ENCODE data around the gene ZNF316. TPM values are rescaled to one million over a fixed set of nuclear protein-coding genes. Genes with fewer than 3 reads are reported as not detected.
A peak's percentile ranks its signal among the peaks of the same experiment; 100 is the strongest.

The ZNF316 gene
- total RNA-seq, 1 donor from 2014 or later, result 46.8 TPM

- no peak for TF ChIP-seq CTCF (IDR thresholded peaks at IDR 0.05)
- no peak for ATAC-seq
- H3K9me3 ChIP-seq, result no peaks in the 10 kb centered on the region
- H3K27me3 ChIP-seq, result no peaks in the 10 kb centered on the region
- DNase-seq, result peak; percentile 52
- no peak overlapping the region for H3K27ac ChIP-seq
- no peak overlapping the region for H3K4me3 ChIP-seq
- H3K4me1 ChIP-seq, result no peaks in the 10 kb centered on the region
- peaks cover 48% of the 10 kb centered on the region for H3K36me3 ChIP-seq
- intact Hi-C loops (cut with DNase I), result no loop called here
Observed at GRCh38 chr7:6649241-6649961, 12.3 kb downstream of the ZNF316 start.

- DNase-seq, result peak; percentile 16
- ATAC-seq, result no peak
- no peaks in the 10 kb centered on the region for H3K4me1 ChIP-seq
- no peaks in the 10 kb centered on the region for H3K27me3 ChIP-seq
- H3K4me3 ChIP-seq, result no peak overlapping the region
- no peak overlapping the region for H3K27ac ChIP-seq
- H3K9me3 ChIP-seq, result no peaks in the 10 kb centered on the region
- TF ChIP-seq CTCF (IDR thresholded peaks at IDR 0.05), result no peak
- peaks cover 46% of the 10 kb centered on the region for H3K36me3 ChIP-seq
- intact Hi-C loops (cut with DNase I), result no loop called here
Observed at GRCh38 chr7:6650086-6650485, 13.0 kb downstream of the ZNF316 start.

DNA sequence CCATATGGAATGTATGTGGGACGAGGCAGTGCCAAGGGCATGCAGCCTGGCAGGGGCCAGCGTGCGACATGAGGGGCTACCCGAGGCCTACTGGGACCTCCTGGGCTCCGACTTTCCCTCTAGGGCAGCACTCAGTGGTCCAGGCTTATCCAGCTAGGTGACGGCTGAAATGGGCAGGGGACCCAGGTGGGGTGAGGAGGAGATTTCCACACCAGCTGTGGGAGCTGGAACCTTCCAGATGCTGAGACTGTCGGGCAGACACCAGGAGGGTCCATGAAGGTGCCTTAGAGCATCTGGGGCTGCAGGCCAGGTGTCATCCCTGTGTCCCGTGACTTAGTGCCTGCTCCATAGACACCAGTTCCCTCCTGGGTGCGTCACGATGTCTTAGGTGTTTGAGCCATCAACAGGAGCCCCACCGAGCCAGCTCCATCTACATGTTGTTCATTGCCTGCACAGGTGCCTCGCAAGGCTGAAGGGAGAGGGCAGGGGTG is 13.4 kb downstream of the ZNF316 start:
- peak; percentile 42 for DNase-seq
- Histone ChIP-seq H3K4me3 (no peak overlapping the region), H3K27ac (no peak overlapping the region), H3K27me3 (no peaks in the 10 kb centered on the region), H3K4me1 (no peaks in the 10 kb centered on the region), H3K9me3 (no peaks in the 10 kb centered on the region), H3K36me3 (peaks cover 46% of the 10 kb centered on the region)
- intact Hi-C loops (cut with DNase I), result no loop called here
- ATAC-seq, result no peak
- no peak for TF ChIP-seq CTCF (IDR thresholded peaks at IDR 0.05)

DNA sequence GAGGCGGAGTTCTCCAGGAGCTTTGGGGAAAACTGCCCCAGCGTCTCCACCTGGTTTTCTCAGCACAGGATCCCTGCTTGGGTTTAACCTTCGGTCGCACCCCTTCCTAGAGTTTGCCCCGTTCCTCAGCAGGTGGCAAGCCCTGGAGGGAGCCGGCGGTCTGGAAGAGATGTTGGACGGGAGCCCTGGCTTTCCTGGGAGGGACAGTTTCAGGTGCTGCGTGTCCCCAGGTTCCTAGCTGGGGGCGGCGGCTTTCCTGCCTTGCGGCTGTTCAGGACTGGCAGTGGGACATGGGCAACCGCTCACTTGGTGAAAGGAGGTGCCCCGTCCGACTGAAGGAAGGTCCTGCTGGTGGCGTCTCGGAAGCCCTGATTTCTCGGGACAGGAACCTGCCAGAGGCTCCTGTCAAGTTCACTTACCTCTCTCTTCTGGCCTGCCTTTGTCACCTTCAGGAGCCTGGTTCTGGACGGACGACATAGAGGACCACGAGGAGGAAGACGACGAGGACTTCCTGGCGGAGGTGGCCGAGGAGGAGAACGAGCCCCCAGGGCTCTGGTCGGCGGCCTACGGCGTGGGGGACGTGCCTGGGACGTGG is 14.8 kb downstream of the ZNF316 start:
- no peak for ATAC-seq

GRCh38 chr7:6652446-6653011 is 15.4 kb downstream of the ZNF316 start:
- Histone ChIP-seq H3K36me3 (peaks cover 29% of the 10 kb centered on the region), H3K27ac (no peak overlapping the region), H3K27me3 (no peaks in the 10 kb centered on the region), H3K9me3 (no peaks in the 10 kb centered on the region), H3K4me1 (no peaks in the 10 kb centered on the region), H3K4me3 (no peak overlapping the region)
- intact Hi-C loops (cut with DNase I), result no loop called here
- TF ChIP-seq CTCF (IDR thresholded peaks at IDR 0.05), result no peak
- DNase-seq, result peak; percentile 54
- no peak for ATAC-seq

More for the DNA sequence above, 14.8 kb downstream of the ZNF316 start:
- Histone ChIP-seq H3K27me3 (no peaks in the 10 kb centered on the region), H3K4me3 (no peak overlapping the region), H3K36me3 (peaks cover 35% of the 10 kb centered on the region), H3K9me3 (no peaks in the 10 kb centered on the region), H3K4me1 (no peaks in the 10 kb centered on the region), H3K27ac (no peak overlapping the region)
- intact Hi-C loops (cut with DNase I), result no loop called here
- no peak for TF ChIP-seq CTCF (IDR thresholded peaks at IDR 0.05)
- peak; percentile 59 for DNase-seq
